Anterior cingulate cortex (tissue), 58 donors: ENCODE data around the gene IL4R.
"Not testable (repeated sequence)": the region's sequence is repeated elsewhere in the genome, so short reads cannot be mapped to it uniquely, and the experiment has no call there.

Experiments
- DNase-seq, 58 donors: peaks; one replicate each; lab custom pipeline; 2025; lab: John Stamatoyannopoulos, UW

The IL4R gene

GRCh38 chr16:27287051-27287811, 26.5 kb upstream of the IL4R start:
- DNase-seq = no peak

- no peak for DNase-seq
These were observed 25.9 kb upstream of the IL4R start for GRCh38 chr16:27287887-27288286.

GRCh38 chr16:27288313-27288712, 25.5 kb upstream of the IL4R start:
- DNase-seq = not testable (repeated sequence)

GRCh38 chr16:27289669-27290068, 24.1 kb upstream of the IL4R start:
- no peak for DNase-seq

GRCh38 chr16:27290562-27290961, 23.2 kb upstream of the IL4R start:
- no peak for DNase-seq

- no peak for DNase-seq
These were observed 22.7 kb upstream of the IL4R start for GRCh38 chr16:27291106-27291505.

GRCh38 chr16:27291722-27292240, 22.0 kb upstream of the IL4R start:
- no peak for DNase-seq

GRCh38 chr16:27293343-27293742, 20.4 kb upstream of the IL4R start:
- no peak for DNase-seq

- no peak for DNase-seq
These were observed 15.6 kb upstream of the IL4R start for GRCh38 chr16:27298132-27298531.

- no peak for DNase-seq
These were observed 12.4 kb upstream of the IL4R start for GRCh38 chr16:27301236-27301861.

GRCh38 chr16:27302126-27302525, 11.6 kb upstream of the IL4R start:
- DNase-seq = no peak

GRCh38 chr16:27303256-27304100, 10.3 kb upstream of the IL4R start:
- no peak for DNase-seq

- no peak for DNase-seq
These were observed 9.7 kb upstream of the IL4R start for GRCh38 chr16:27304102-27304501.

- no peak for DNase-seq
These were observed 8.7 kb upstream of the IL4R start for GRCh38 chr16:27304881-27305745.

- no peak for DNase-seq
These were observed 7.8 kb upstream of the IL4R start for GRCh38 chr16:27305839-27306442.

- DNase-seq = no peak
These were observed 5.0 kb upstream of the IL4R start for GRCh38 chr16:27308792-27309191.

GRCh38 chr16:27310576-27311447, 3.0 kb upstream of the IL4R start:
- DNase-seq = no peak

GRCh38 chr16:27311448-27311830, 2.3 kb upstream of the IL4R start:
- no peak for DNase-seq

- DNase-seq = no peak
These were observed 1.9 kb upstream of the IL4R start for GRCh38 chr16:27311897-27312303.
